OCI-LY1 (cell line): ENCODE measurements around the gene NAP1L5.
A peak's percentile ranks its signal among the peaks of the same experiment; 100 is the strongest.

ENCODE experiments used
- H2AFZ ChIP-seq: fragments of 200-600 bp; sonication (generic), shearing (Covaris generic); 2 replicates; pipeline ENCODE4 v1.6.0; 2014; ENCODE audit warnings: antibody characterized with exemption, mild to moderate bottlenecking, low read length
- H3F3A ChIP-seq: fragments of 200-600 bp; sonication (generic), shearing (Covaris generic); 2 replicates; pipeline ENCODE4 v1.6.0; 2014; ENCODE audit warnings: mild to moderate bottlenecking, antibody characterized with exemption, low read length, moderate library complexity; ENCODE audit not compliant: insufficient read depth
- H3K27ac ChIP-seq: fragments of 200-600 bp; sonication (generic); 2 replicates; pipeline ENCODE4 v1.5.1; 2014; ENCODE audit warnings: low read length, mixed run types, mild to moderate bottlenecking, low read depth; ENCODE audit not compliant: poor library complexity, severe bottlenecking
- H3K27me3 ChIP-seq: fragments of 200-600 bp; sonication (generic); 2 replicates; pipeline ENCODE4 v1.6.0; 2014; ENCODE audit warnings: antibody characterized with exemption, mild to moderate bottlenecking, low read length, moderate library complexity; ENCODE audit not compliant: insufficient read depth
- H3K36me3 ChIP-seq: fragments of 200-600 bp; sonication (generic); 2 replicates; pipeline ENCODE4 v1.6.1; 2014; ENCODE audit warnings: mild to moderate bottlenecking, antibody characterized with exemption, low read length, moderate library complexity, mixed read lengths; ENCODE audit not compliant: insufficient read depth
- H3K4me1 ChIP-seq: fragments of 200-600 bp; sonication (generic); 2 replicates; pipeline ENCODE4 v1.5.1; 2014; ENCODE audit warnings: mild to moderate bottlenecking, low read length, moderate library complexity; ENCODE audit not compliant: insufficient read depth, severe bottlenecking
- H3K4me2 ChIP-seq: fragments of 200-600 bp; sonication (generic), shearing (Covaris generic); 2 replicates; pipeline ENCODE4 v1.6.1; 2014; ENCODE audit warnings: low read length
- H3K4me3 ChIP-seq: fragments of 200-600 bp; sonication (generic); 2 replicates; pipeline ENCODE4 v1.5.1; 2014; ENCODE audit warnings: low read length, low read depth, mild to moderate bottlenecking, mixed read lengths; ENCODE audit not compliant: poor library complexity, severe bottlenecking
- H3K79me2 ChIP-seq: fragments of 200-600 bp; shearing (Covaris generic); 2 replicates; pipeline ENCODE4 v1.6.1; 2016; ENCODE audit warnings: mixed run types, low read length, mixed read lengths; ENCODE audit not compliant: insufficient read depth
- H3K9ac ChIP-seq: fragments of 200-600 bp; sonication (generic), shearing (Covaris generic); 2 replicates; pipeline ENCODE4 v1.6.1; 2014; ENCODE audit warnings: mild to moderate bottlenecking, low read length, mixed read lengths
- H3K9me2 ChIP-seq: fragments of 200-600 bp; sonication (generic), shearing (Covaris generic); 2 replicates; pipeline ENCODE4 v1.6.1; 2014; ENCODE audit warnings: low read depth, mild to moderate bottlenecking, low read length, mixed read lengths
- H3K9me3 ChIP-seq: fragments of 200-600 bp; shearing (Covaris generic); 2 replicates; pipeline ENCODE4 v1.6.1; 2014; ENCODE audit warnings: low read length, mixed read lengths
- H4K20me1 ChIP-seq: fragments of 200-600 bp; sonication (generic), shearing (Covaris generic); 2 replicates; pipeline ENCODE4 v1.6.0; 2016; ENCODE audit warnings: mild to moderate bottlenecking, low read length; ENCODE audit not compliant: insufficient read depth
- CTCF ChIP-seq: fragments of 200-600 bp; sonication (generic), shearing (Covaris generic); IDR thresholded peaks from 2 replicates; pipeline ENCODE4 v1.5.1; 2017; ENCODE audit warnings: mild to moderate bottlenecking, antibody characterized with exemption, low read length, moderate library complexity, mixed read lengths
- EZH2 ChIP-seq: fragments of 200-600 bp; sonication (generic), shearing (Covaris generic); IDR thresholded peaks from 2 replicates; pipeline ENCODE4 v1.8.0; 2017; ENCODE audit warnings: borderline replicate concordance, mixed run types, mild to moderate bottlenecking, antibody characterized with exemption, low read length, moderate library complexity, mixed read lengths

Gene NAP1L5

GRCh38 chr4:88672987-88673386 is 24.6 kb downstream of the NAP1L5 start:
- Histone ChIP-seq H3K36me3 (no peaks in the 10 kb centered on the region; the same call in 1 of the 2 replicates), H2AFZ (no peak overlapping the region), H3K4me1 (no peaks in the 10 kb centered on the region), H3K9me2 (no peaks in the 10 kb centered on the region), H3K4me2 (no peak overlapping the region), H4K20me1 (no peaks in the 10 kb centered on the region), H3F3A (no peaks in the 10 kb centered on the region), H3K27ac (no peak overlapping the region), H3K79me2 (no peaks in the 10 kb centered on the region), H3K27me3 (no peaks in the 10 kb centered on the region), H3K4me3 (no peak overlapping the region), H3K9me3 (no peaks in the 10 kb centered on the region), H3K9ac (no peak overlapping the region)
- TF ChIP-seq CTCF (peak; percentile 73), EZH2 (no peak)

GRCh38 chr4:88661739-88662138 is 35.9 kb downstream of the NAP1L5 start:
- Histone ChIP-seq H3K27ac (no peak overlapping the region), H3K9me3 (no peaks in the 10 kb centered on the region), H3K27me3 (no peaks in the 10 kb centered on the region), H3K79me2 (no peaks in the 10 kb centered on the region), H3K9ac (no peak overlapping the region), H3K4me3 (no peak overlapping the region), H2AFZ (no peak overlapping the region), H4K20me1 (no peaks in the 10 kb centered on the region), H3K9me2 (no peaks in the 10 kb centered on the region), H3K36me3 (no peaks in the 10 kb centered on the region), H3K4me2 (no peak overlapping the region), H3F3A (no peaks in the 10 kb centered on the region), H3K4me1 (no peaks in the 10 kb centered on the region)
- no peak for TF ChIP-seq CTCF
- TF ChIP-seq EZH2: no peak

- Histone ChIP-seq H2AFZ (no peak overlapping the region), H3F3A (no peaks in the 10 kb centered on the region), H3K9me2 (no peaks in the 10 kb centered on the region)
Observed at GRCh38 chr4:88660446-88661294, 37.0 kb downstream of the NAP1L5 start.

More at GRCh38 chr4:88660446-88661294, 37.0 kb downstream of the NAP1L5 start:
- Histone ChIP-seq H3K4me3 (no peak overlapping the region), H3K36me3 (no peaks in the 10 kb centered on the region), H3K79me2 (no peaks in the 10 kb centered on the region), H3K4me2 (no peak overlapping the region), H3K27me3 (no peaks in the 10 kb centered on the region), H3K27ac (no peak overlapping the region), H4K20me1 (no peaks in the 10 kb centered on the region), H3K4me1 (no peaks in the 10 kb centered on the region), H3K9ac (no peak overlapping the region), H3K9me3 (no peaks in the 10 kb centered on the region)
- no peak for TF ChIP-seq CTCF
- TF ChIP-seq EZH2: no peak
